Measurements from ENCODE around the gene DNAH6.

Gene DNAH6

DNA sequence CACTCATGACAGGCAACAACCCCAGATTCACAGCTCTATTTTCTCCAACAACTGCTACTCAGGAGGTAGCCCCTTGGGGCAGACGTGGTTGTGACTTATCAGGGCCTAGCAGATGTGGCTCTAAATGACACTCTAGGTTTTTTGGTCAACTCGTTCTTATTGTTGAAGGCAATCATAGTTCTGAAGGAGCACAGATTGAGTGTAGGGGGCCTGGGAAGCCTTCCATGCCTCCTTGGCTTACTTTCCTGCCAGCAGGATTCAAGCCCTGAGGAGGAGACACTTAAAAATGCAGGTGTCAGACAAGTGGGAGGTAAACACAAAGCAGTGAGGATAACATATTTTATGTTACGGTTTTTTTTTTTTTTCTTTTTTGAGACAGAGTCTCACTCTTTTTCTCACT is 33.7 kb upstream of the DNAH6 start:
- Histone ChIP-seq H3K27me3 (ENCODE audit: insufficient read depth, low read length) (no peaks in the 10 kb centered on the region), H2AFZ (ENCODE audit: insufficient read depth, low read length, poor library complexity) (no peak overlapping the region), H3K36me3 (ENCODE audit: control insufficient read depth in 1 of 2, insufficient read depth in 2 of 2, low read length in 2 of 2) (no peaks in the 10 kb centered on the region), H3K4me3 (ENCODE audit: low read depth, low read length) (no peak overlapping the region), H3K4me2 (ENCODE audit: low read length) (no peak overlapping the region), H3K27ac (ENCODE audit: low read depth, low read length) (no peak overlapping the region), H2BK120ac (ENCODE audit: insufficient read depth, low read length, poor library complexity) (no peak overlapping the region), H3K79me1 (ENCODE audit: low read length) (no peaks in the 10 kb centered on the region), H2AK5ac (ENCODE audit: low read length) (no peak overlapping the region), H3K14ac (ENCODE audit: low read length) (no peak overlapping the region), H2BK5ac (ENCODE audit: low read depth, low read length, poor library complexity) (no peak overlapping the region), H4K12ac (ENCODE audit: low read depth, low read length) (no peak overlapping the region), H3K9me3 (ENCODE audit: insufficient read depth, low read depth, low read length) (peaks cover 2% of the 10 kb centered on the region), H3K9ac (ENCODE audit: low read length) (no peak overlapping the region), H3K18ac (ENCODE audit: low read length) (no peak overlapping the region), H3K4ac (ENCODE audit: low read depth, low read length) (no peak overlapping the region), H4K91ac (ENCODE audit: low read depth, low read length) (no peak overlapping the region), H3K4me1 (ENCODE audit: control insufficient read depth in 1 of 2, insufficient read depth in 2 of 2, low read length in 2 of 2) (no peaks in the 10 kb centered on the region), H3K79me2 (ENCODE audit: control insufficient read depth, insufficient read depth, low read length, poor library complexity) (no peaks in the 10 kb centered on the region), H3K23ac (ENCODE audit: low read length) (no peak overlapping the region), H4K8ac (ENCODE audit: low read depth, low read length) (no peak overlapping the region), H2BK12ac (ENCODE audit: low read length) (no peak overlapping the region)
- no peak for DNase-seq
- WGBS (ENCODE audit: extremely low coverage, insufficient coverage, insufficient read length) = no CpG with 5 or more reads among the region's 3 CpGs

DNA sequence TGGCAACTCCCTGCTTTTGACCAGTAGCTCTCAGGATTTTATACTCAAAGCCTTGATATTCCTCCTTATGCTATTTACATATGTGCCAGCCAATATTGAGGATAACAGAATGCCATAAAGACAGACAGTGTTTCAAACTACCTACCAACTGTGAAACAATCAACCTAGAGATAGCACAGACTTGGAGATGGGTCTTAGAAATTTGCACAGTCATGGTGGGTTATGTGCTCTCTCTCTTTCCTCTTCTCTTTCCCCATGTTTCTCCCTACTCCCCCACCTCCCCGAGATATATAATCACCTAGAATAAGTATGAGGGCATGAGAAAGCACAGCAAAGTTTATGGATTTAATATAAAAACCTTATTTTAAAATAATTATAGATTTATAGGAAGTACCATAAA is 33.0 kb upstream of the DNAH6 start:
- H3K18ac ChIP-seq (ENCODE audit: low read length) = no peak overlapping the region
- no peak for DNase-seq
- no peak overlapping the region for H2BK5ac ChIP-seq (ENCODE audit: low read depth, low read length, poor library complexity)
- H3K36me3 ChIP-seq (ENCODE audit: control insufficient read depth in 1 of 2, insufficient read depth in 2 of 2, low read length in 2 of 2) = no peaks in the 10 kb centered on the region
- no peak overlapping the region for H2AFZ ChIP-seq (ENCODE audit: insufficient read depth, low read length, poor library complexity)
- H3K23ac ChIP-seq (ENCODE audit: low read length) = no peak overlapping the region
- H4K91ac ChIP-seq (ENCODE audit: low read depth, low read length) = no peak overlapping the region
- no peaks in the 10 kb centered on the region for H3K27me3 ChIP-seq (ENCODE audit: insufficient read depth, low read length)
- H3K9me3 ChIP-seq (ENCODE audit: insufficient read depth, low read depth, low read length) = peaks cover 2% of the 10 kb centered on the region
- H3K79me2 ChIP-seq (ENCODE audit: control insufficient read depth, insufficient read depth, low read length, poor library complexity) = no peaks in the 10 kb centered on the region
- H3K14ac ChIP-seq (ENCODE audit: low read length) = no peak overlapping the region
- no peak overlapping the region for H2BK120ac ChIP-seq (ENCODE audit: insufficient read depth, low read length, poor library complexity)
- WGBS (ENCODE audit: extremely low coverage, insufficient coverage, insufficient read length) = no CpG with 5 or more reads among the region's 1 CpG
- H3K4me3 ChIP-seq (ENCODE audit: low read depth, low read length) = no peak overlapping the region
- H4K12ac ChIP-seq (ENCODE audit: low read depth, low read length) = no peak overlapping the region
- H3K79me1 ChIP-seq (ENCODE audit: low read length) = no peaks in the 10 kb centered on the region
- no peak overlapping the region for H3K27ac ChIP-seq (ENCODE audit: low read depth, low read length)
- no peak overlapping the region for H4K8ac ChIP-seq (ENCODE audit: low read depth, low read length)
- H3K4me1 ChIP-seq (ENCODE audit: control insufficient read depth in 1 of 2, insufficient read depth in 2 of 2, low read length in 2 of 2) = no peaks in the 10 kb centered on the region
- no peak overlapping the region for H3K9ac ChIP-seq (ENCODE audit: low read length)
- H2AK5ac ChIP-seq (ENCODE audit: low read length) = no peak overlapping the region
- H3K4me2 ChIP-seq (ENCODE audit: low read length) = no peak overlapping the region
- no peak overlapping the region for H3K4ac ChIP-seq (ENCODE audit: low read depth, low read length)
- H2BK12ac ChIP-seq (ENCODE audit: low read length) = no peak overlapping the region

DNA sequence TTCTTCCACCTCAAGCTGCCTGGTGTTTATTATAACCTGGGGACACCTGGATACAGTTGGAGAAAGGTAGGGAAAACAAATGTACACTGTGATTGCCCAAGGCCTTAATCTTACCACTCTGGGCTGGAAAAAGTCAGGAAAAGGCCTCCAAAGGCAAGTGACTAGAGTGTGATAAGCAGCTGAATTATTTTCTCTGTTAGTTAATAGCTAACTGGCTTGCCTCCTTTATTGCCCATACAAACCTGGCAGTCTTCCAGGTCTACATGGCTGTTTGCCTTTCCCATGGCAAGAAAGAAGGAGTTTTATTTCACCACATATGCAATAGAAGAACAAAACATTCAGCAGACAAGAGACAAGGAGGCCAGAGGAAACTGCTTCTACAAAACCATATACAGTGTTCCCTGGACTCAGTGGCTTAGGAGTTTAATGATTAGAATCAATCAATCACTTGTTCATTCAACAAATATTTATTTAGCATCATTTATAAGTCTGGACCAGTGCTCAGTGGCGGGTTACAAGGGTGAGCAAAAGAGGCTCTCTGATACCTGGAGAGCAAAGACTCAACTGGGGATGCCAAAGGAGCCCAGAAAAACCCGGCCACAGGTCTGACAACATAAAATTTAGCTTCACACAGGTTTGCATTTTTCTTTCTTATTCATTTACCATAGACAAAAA is 29.7 kb upstream of the DNAH6 start:
- Histone ChIP-seq H3K4me1 (ENCODE audit: control insufficient read depth in 1 of 2, insufficient read depth in 2 of 2, low read length in 2 of 2) (no peaks in the 10 kb centered on the region), H2AFZ (ENCODE audit: insufficient read depth, low read length, poor library complexity) (no peak overlapping the region), H2BK5ac (ENCODE audit: low read depth, low read length, poor library complexity) (no peak overlapping the region), H3K79me1 (ENCODE audit: low read length) (no peaks in the 10 kb centered on the region), H3K27me3 (ENCODE audit: insufficient read depth, low read length) (no peaks in the 10 kb centered on the region), H4K8ac (ENCODE audit: low read depth, low read length) (no peak overlapping the region), H3K18ac (ENCODE audit: low read length) (no peak overlapping the region), H3K4me2 (ENCODE audit: low read length) (no peak overlapping the region), H3K27ac (ENCODE audit: low read depth, low read length) (no peak overlapping the region), H4K12ac (ENCODE audit: low read depth, low read length) (no peak overlapping the region), H4K91ac (ENCODE audit: low read depth, low read length) (no peak overlapping the region), H3K79me2 (ENCODE audit: control insufficient read depth, insufficient read depth, low read length, poor library complexity) (no peaks in the 10 kb centered on the region), H2AK5ac (ENCODE audit: low read length) (no peak overlapping the region), H3K4me3 (ENCODE audit: low read depth, low read length) (no peak overlapping the region), H3K23ac (ENCODE audit: low read length) (no peak overlapping the region), H3K9ac (ENCODE audit: low read length) (no peak overlapping the region), H3K4ac (ENCODE audit: low read depth, low read length) (no peak overlapping the region), H2BK12ac (ENCODE audit: low read length) (no peak overlapping the region), H3K36me3 (ENCODE audit: control insufficient read depth in 1 of 2, insufficient read depth in 2 of 2, low read length in 2 of 2) (no peaks in the 10 kb centered on the region), H3K9me3 (ENCODE audit: insufficient read depth, low read depth, low read length) (no peaks in the 10 kb centered on the region), H2BK120ac (ENCODE audit: insufficient read depth, low read length, poor library complexity) (no peak overlapping the region), H3K14ac (ENCODE audit: low read length) (no peak overlapping the region)
- no CpG with 5 or more reads among the region's 2 CpGs for WGBS (ENCODE audit: extremely low coverage, insufficient coverage, insufficient read length)
- no peak for DNase-seq

DNA sequence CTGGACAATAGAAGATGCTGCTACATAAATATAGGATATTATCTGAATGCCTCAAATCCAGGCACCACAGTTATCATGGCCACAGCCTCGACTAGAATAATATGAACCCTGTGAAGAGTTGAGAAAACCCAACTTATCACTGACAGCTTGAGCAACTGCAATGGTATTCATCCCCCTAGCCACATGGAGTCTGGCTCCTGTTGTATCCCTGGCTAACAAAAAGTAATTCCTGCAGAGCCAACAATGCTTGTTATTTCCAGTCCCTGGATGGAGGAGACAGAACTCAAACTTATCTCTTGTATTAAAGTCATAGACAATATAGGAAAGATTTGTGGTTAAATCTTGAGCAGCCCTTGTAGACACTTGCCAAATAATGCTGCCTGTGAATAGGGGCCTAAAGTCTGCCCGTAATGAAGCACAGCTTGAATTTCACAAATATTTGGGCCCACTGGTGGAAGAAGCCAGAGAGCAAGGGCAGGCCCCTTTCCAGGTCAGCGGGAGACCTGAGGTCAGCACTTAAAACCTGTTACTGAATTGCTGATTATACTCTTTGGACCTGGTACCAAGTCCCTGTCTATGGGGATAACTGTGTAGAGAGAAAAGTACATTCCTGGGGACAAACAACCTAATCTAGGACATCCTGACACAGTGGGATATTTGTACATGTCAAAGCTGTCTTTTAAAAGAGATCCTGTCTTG is 28.9 kb upstream of the DNAH6 start:
- Histone ChIP-seq H3K36me3 (ENCODE audit: control insufficient read depth in 1 of 2, insufficient read depth in 2 of 2, low read length in 2 of 2) (no peaks in the 10 kb centered on the region), H3K27ac (ENCODE audit: low read depth, low read length) (no peak overlapping the region), H3K9me3 (ENCODE audit: insufficient read depth, low read depth, low read length) (no peaks in the 10 kb centered on the region), H3K23ac (ENCODE audit: low read length) (no peak overlapping the region), H2BK12ac (ENCODE audit: low read length) (no peak overlapping the region), H4K91ac (ENCODE audit: low read depth, low read length) (no peak overlapping the region), H4K8ac (ENCODE audit: low read depth, low read length) (no peak overlapping the region), H3K4me3 (ENCODE audit: low read depth, low read length) (no peak overlapping the region), H4K12ac (ENCODE audit: low read depth, low read length) (no peak overlapping the region), H3K4ac (ENCODE audit: low read depth, low read length) (no peak overlapping the region), H3K79me1 (ENCODE audit: low read length) (no peaks in the 10 kb centered on the region), H2AK5ac (ENCODE audit: low read length) (no peak overlapping the region), H3K27me3 (ENCODE audit: insufficient read depth, low read length) (no peaks in the 10 kb centered on the region), H3K14ac (ENCODE audit: low read length) (no peak overlapping the region), H3K18ac (ENCODE audit: low read length) (no peak overlapping the region), H2BK5ac (ENCODE audit: low read depth, low read length, poor library complexity) (no peak overlapping the region), H3K9ac (ENCODE audit: low read length) (no peak overlapping the region), H3K79me2 (ENCODE audit: control insufficient read depth, insufficient read depth, low read length, poor library complexity) (no peaks in the 10 kb centered on the region), H2AFZ (ENCODE audit: insufficient read depth, low read length, poor library complexity) (no peak overlapping the region), H3K4me2 (ENCODE audit: low read length) (no peak overlapping the region), H2BK120ac (ENCODE audit: insufficient read depth, low read length, poor library complexity) (no peak overlapping the region), H3K4me1 (ENCODE audit: control insufficient read depth in 1 of 2, insufficient read depth in 2 of 2, low read length in 2 of 2) (no peaks in the 10 kb centered on the region)
- no CpG with 5 or more reads among the region's 3 CpGs for WGBS (ENCODE audit: extremely low coverage, insufficient coverage, insufficient read length)
- DNase-seq = no peak

Measured in trophoblast cell (in vitro differentiated cells and primary cell).